ENCODE results near the gene TTLL6.
"Not testable (repeated sequence)": the region's sequence is repeated elsewhere in the genome, so short reads cannot be mapped to it uniquely, and the experiment has no call there.

Gene TTLL6

GRCh38 chr17:48799069-48799723, 17.8 kb downstream of the TTLL6 start:
- Mint-ChIP-seq H3K4me3 (no peak overlapping the region), H3K4me1 (ENCODE audit: low read depth) (peaks cover 19% of the 10 kb centered on the region), H3K36me3 (ENCODE audit: low read depth) (no peaks in the 10 kb centered on the region), H3K27ac (no peak overlapping the region), H3K9me3 (no peaks in the 10 kb centered on the region), H3K27me3 (peaks cover 46% of the 10 kb centered on the region)
- intact Hi-C loops (cut with micrococcal nuclease), result no loop called here

- H3K9me3 Mint-ChIP-seq; H3K4me3 Mint-ChIP-seq; H3K27ac Mint-ChIP-seq; H3K36me3 Mint-ChIP-seq (ENCODE audit: low read depth); intact Hi-C loops (cut with micrococcal nuclease): not testable (repeated sequence)
- peaks cover 52% of the 10 kb centered on the region for H3K27me3 Mint-ChIP-seq
- peaks cover 19% of the 10 kb centered on the region for H3K4me1 Mint-ChIP-seq (ENCODE audit: low read depth)
These were observed 20.9 kb downstream of the TTLL6 start for GRCh38 chr17:48796163-48796522.

- intact Hi-C loops (cut with micrococcal nuclease), result no loop called here
- no peaks in the 10 kb centered on the region for H3K9me3 Mint-ChIP-seq
- H3K4me3 Mint-ChIP-seq, result no peak overlapping the region
- no peak overlapping the region for H3K27ac Mint-ChIP-seq
- H3K36me3 Mint-ChIP-seq (ENCODE audit: low read depth), result no peaks in the 10 kb centered on the region
- peaks cover 13% of the 10 kb centered on the region for H3K4me1 Mint-ChIP-seq (ENCODE audit: low read depth)
- peaks cover 51% of the 10 kb centered on the region for H3K27me3 Mint-ChIP-seq
These were observed 21.4 kb downstream of the TTLL6 start for GRCh38 chr17:48795444-48796162.

- intact Hi-C loops (cut with micrococcal nuclease), result no loop called here
- peaks cover 62% of the 10 kb centered on the region for H3K27me3 Mint-ChIP-seq
- H3K9me3 Mint-ChIP-seq, result no peaks in the 10 kb centered on the region
These were observed 24.8 kb downstream of the TTLL6 start for GRCh38 chr17:48792033-48792798.

GRCh38 chr17:48791128-48792032, 25.6 kb downstream of the TTLL6 start:
- Mint-ChIP-seq H3K27ac (no peak overlapping the region), H3K27me3 (peaks cover 68% of the 10 kb centered on the region), H3K9me3 (no peaks in the 10 kb centered on the region), H3K4me1 (ENCODE audit: low read depth) (peaks cover 6% of the 10 kb centered on the region), H3K4me3 (no peak overlapping the region), H3K36me3 (ENCODE audit: low read depth) (no peaks in the 10 kb centered on the region)
- intact Hi-C loops (cut with micrococcal nuclease), result loop anchor here (2.0 kb wide), 1 partner anchor 113 kb away; no protein-coding TSS in a partner anchor

More at GRCh38 chr17:48792033-48792798, 24.8 kb downstream of the TTLL6 start:
- Mint-ChIP-seq H3K4me3 (no peak overlapping the region), H3K4me1 (ENCODE audit: low read depth) (peaks cover 6% of the 10 kb centered on the region), H3K36me3 (ENCODE audit: low read depth) (no peaks in the 10 kb centered on the region), H3K27ac (no peak overlapping the region)

GRCh38 chr17:48790607-48791127, 26.4 kb downstream of the TTLL6 start:
- Mint-ChIP-seq H3K4me1 (ENCODE audit: low read depth) (no peaks in the 10 kb centered on the region), H3K27ac (no peak overlapping the region), H3K9me3 (no peaks in the 10 kb centered on the region), H3K27me3 (peaks cover 73% of the 10 kb centered on the region), H3K36me3 (ENCODE audit: low read depth) (no peaks in the 10 kb centered on the region), H3K4me3 (no peak overlapping the region)
- intact Hi-C loops (cut with micrococcal nuclease), result loop anchor here (1.0 to 2.0 kb wide), 2 partner anchors 66 to 112 kb away; no protein-coding TSS in a partner anchor

GRCh38 chr17:48787828-48788227, 29.2 kb downstream of the TTLL6 start:
- no peak overlapping the region for H3K4me3 Mint-ChIP-seq
- no peaks in the 10 kb centered on the region for H3K9me3 Mint-ChIP-seq
- no peak overlapping the region for H3K27ac Mint-ChIP-seq
- peaks cover 73% of the 10 kb centered on the region for H3K27me3 Mint-ChIP-seq
- no peaks in the 10 kb centered on the region for H3K36me3 Mint-ChIP-seq (ENCODE audit: low read depth)
- intact Hi-C loops (cut with micrococcal nuclease), result no loop called here
- no peaks in the 10 kb centered on the region for H3K4me1 Mint-ChIP-seq (ENCODE audit: low read depth)

GRCh38 chr17:48779421-48779820, 37.6 kb downstream of the TTLL6 start:
- no peaks in the 10 kb centered on the region for H3K36me3 Mint-ChIP-seq (ENCODE audit: low read depth)
- H3K27ac Mint-ChIP-seq, result no peak overlapping the region
- H3K4me3 Mint-ChIP-seq, result no peak overlapping the region
- no peaks in the 10 kb centered on the region for H3K4me1 Mint-ChIP-seq (ENCODE audit: low read depth)
- H3K9me3 Mint-ChIP-seq, result no peaks in the 10 kb centered on the region
- intact Hi-C loops (cut with micrococcal nuclease), result no loop called here
- H3K27me3 Mint-ChIP-seq, result peaks cover 42% of the 10 kb centered on the region

GRCh38 chr17:48776602-48777001, 40.4 kb downstream of the TTLL6 start:
- intact Hi-C loops (cut with micrococcal nuclease), result no loop called here
- no peak overlapping the region for H3K4me3 Mint-ChIP-seq
- H3K36me3 Mint-ChIP-seq (ENCODE audit: low read depth), result no peaks in the 10 kb centered on the region
- no peak overlapping the region for H3K27ac Mint-ChIP-seq
- no peaks in the 10 kb centered on the region for H3K9me3 Mint-ChIP-seq
- no peaks in the 10 kb centered on the region for H3K4me1 Mint-ChIP-seq (ENCODE audit: low read depth)
- H3K27me3 Mint-ChIP-seq, result peaks cover 36% of the 10 kb centered on the region

- intact Hi-C loops (cut with micrococcal nuclease), result no loop called here
- Mint-ChIP-seq H3K27me3 (peaks cover 35% of the 10 kb centered on the region), H3K4me1 (ENCODE audit: low read depth) (peaks cover 8% of the 10 kb centered on the region), H3K9me3 (no peaks in the 10 kb centered on the region), H3K4me3 (no peak overlapping the region), H3K27ac (no peak overlapping the region), H3K36me3 (ENCODE audit: low read depth) (no peaks in the 10 kb centered on the region)
These were observed 43.8 kb downstream of the TTLL6 start for GRCh38 chr17:48773245-48773644.

GRCh38 chr17:48770954-48771353, 46.1 kb downstream of the TTLL6 start:
- H3K9me3 Mint-ChIP-seq, result no peaks in the 10 kb centered on the region
- H3K4me3 Mint-ChIP-seq, result no peak overlapping the region
- intact Hi-C loops (cut with micrococcal nuclease), result no loop called here
- no peak overlapping the region for H3K27ac Mint-ChIP-seq
- peaks cover 28% of the 10 kb centered on the region for H3K27me3 Mint-ChIP-seq
- H3K36me3 Mint-ChIP-seq (ENCODE audit: low read depth), result no peaks in the 10 kb centered on the region
- H3K4me1 Mint-ChIP-seq (ENCODE audit: low read depth), result peaks cover 8% of the 10 kb centered on the region

GRCh38 chr17:48769009-48769675, 47.9 kb downstream of the TTLL6 start:
- peaks cover 25% of the 10 kb centered on the region for H3K27me3 Mint-ChIP-seq
- H3K9me3 Mint-ChIP-seq, result no peaks in the 10 kb centered on the region
- no peaks in the 10 kb centered on the region for H3K36me3 Mint-ChIP-seq (ENCODE audit: low read depth)
- intact Hi-C loops (cut with micrococcal nuclease), result no loop called here
- H3K27ac Mint-ChIP-seq, result no peak overlapping the region
- no peak overlapping the region for H3K4me3 Mint-ChIP-seq
- H3K4me1 Mint-ChIP-seq (ENCODE audit: low read depth), result peaks cover 8% of the 10 kb centered on the region

GRCh38 chr17:48767263-48767774, 49.7 kb downstream of the TTLL6 start:
- Mint-ChIP-seq H3K36me3 (ENCODE audit: low read depth) (no peaks in the 10 kb centered on the region), H3K27ac (no peak overlapping the region), H3K4me3 (no peak overlapping the region), H3K9me3 (no peaks in the 10 kb centered on the region), H3K27me3 (peaks cover 39% of the 10 kb centered on the region), H3K4me1 (ENCODE audit: low read depth) (peaks cover 8% of the 10 kb centered on the region)
- intact Hi-C loops (cut with micrococcal nuclease), result no loop called here

Data from dendritic cell treated with granulocyte-macrophage colony-stimulating factor and Interleukin-4, amounts not matched to agents 40 ng/mL and 50 ng/mL, for 4 days (primary cell).